GM12878 (cell line): ENCODE results near the gene TTC31. TPM values are rescaled to one million over a fixed set of nuclear protein-coding genes. Genes with fewer than 3 reads are reported as not detected.
A peak's percentile ranks its signal among the peaks of the same experiment; 100 is the strongest.

ENCODE experiments used
- ATAC-seq: fragments of 200-7000 bp; cut with Tn5 transposase; 3 replicates; pipeline ENCODE4 v1.9.1; 2020; ENCODE audit warnings: mild to moderate bottlenecking, moderate library complexity
- BruUV-seq: library from RNA; stranded (reverse); fragments of 400-500 nt; replicated peaks from 2 replicates; lab custom pipeline; 2021; lab: Mats Ljungman, UMichigan
- CTCF ChIA-PET: fragments of 300-600 bp; sonication (Branson Sonifier 250); formaldehyde crosslinking; extraction: SDS; loops from one replicate; lab custom pipeline; 2021; ENCODE audit warnings: inconsistent platforms; lab: Yijun Ruan, JAX
- POLR2A ChIA-PET: fragments of 350-600 bp; formaldehyde crosslinking; extraction: SDS; loops from one replicate; lab custom pipeline; 2021; ENCODE audit warnings: inconsistent platforms; lab: Charles Lee
- RAD21 ChIA-PET: fragments of 300-600 bp; sonication (Branson Sonifier 250); formaldehyde crosslinking; loops from one replicate; lab custom pipeline; 2023; ENCODE audit warnings: antibody characterized with exemption; ENCODE audit not compliant: unreplicated experiment; lab: Charles Lee
- SMC1A ChIA-PET: fragments of 300-600 bp; sonication (Branson Sonifier 250); formaldehyde crosslinking; loops from one replicate; lab custom pipeline; 2023; ENCODE audit not compliant: unreplicated experiment, uncharacterized antibody; lab: Charles Lee
- DNase-seq: peaks from one replicate; pipeline ENCODE4 v3.0.0-alpha.2; 2011; ENCODE audit warnings: low read depth, low spot score
- FAIRE-seq: peaks from 3 replicates; lab custom pipeline; 2011; peaks lifted over from hg19 to GRCh38; lab: Jason Lieb, UNC
- H2AFZ ChIP-seq: 2 replicates; pipeline ENCODE4 v1.6.0; 2011; ENCODE audit warnings: low read depth, low read length, control low read depth; ENCODE audit not compliant: control insufficient read depth
- H3K27ac ChIP-seq: 2 replicates; pipeline ENCODE4 v1.5.1; 2011; ENCODE audit warnings: control low read depth; ENCODE audit not compliant: control insufficient read depth, insufficient read depth
- H3K27me3 ChIP-seq, 2 experiments: replicated peaks in 1 of 2; 2 replicates each; pipeline versions ENCODE4 v1.6.0 to v1.6.1; 2011; ENCODE audit warnings: low read length in 1 of 2; ENCODE audit not compliant: control insufficient read depth in 2 of 2, insufficient read depth in 2 of 2
- H3K36me3 ChIP-seq, 2 experiments: 2 replicates each; pipeline ENCODE4 v1.5.1; 2011; ENCODE audit warnings: low read length in 1 of 2; ENCODE audit not compliant: control insufficient read depth in 2 of 2, insufficient read depth in 2 of 2
- H3K4me1 ChIP-seq: 2 replicates; pipeline ENCODE4 v1.6.1; 2011; ENCODE audit warnings: mild to moderate bottlenecking, low read length, moderate library complexity, mixed read lengths; ENCODE audit not compliant: control insufficient read depth, insufficient read depth
- H3K4me2 ChIP-seq: 2 replicates; pipeline ENCODE4 v1.6.0; 2011; ENCODE audit warnings: control low read depth; ENCODE audit not compliant: control insufficient read depth, insufficient read depth
- H3K4me3 ChIP-seq: fragments of 200-600 bp; sonication (generic); 2 replicates; pipeline ENCODE4 v1.5.1; 2016
- H3K79me2 ChIP-seq: 2 replicates; pipeline ENCODE4 v1.6.0; 2011; ENCODE audit warnings: low read length; ENCODE audit not compliant: control insufficient read depth, insufficient read depth
- H3K9ac ChIP-seq: 2 replicates; pipeline ENCODE4 v1.8.0; 2011; ENCODE audit warnings: low read length, control low read depth, mixed read lengths; ENCODE audit not compliant: control insufficient read depth, insufficient read depth
- H3K9me3 ChIP-seq: replicated peaks from 3 replicates; pipeline ENCODE4 v1.5.1; 2011; ENCODE audit warnings: mild to moderate bottlenecking, low read length; ENCODE audit not compliant: control insufficient read depth, insufficient read depth
- H4K20me1 ChIP-seq: 2 replicates; pipeline ENCODE4 v1.6.0; 2011; ENCODE audit not compliant: control insufficient read depth, insufficient read depth
- CHD4 ChIP-seq: fragments of 200-600 bp; sonication (generic); IDR thresholded peaks from 2 replicates; pipeline ENCODE4 v1.6.1; 2016; ENCODE audit warnings: mild to moderate bottlenecking
- CTCF ChIP-seq, 3 experiments: IDR thresholded peaks in 2 of 3; conservative IDR thresholded peaks in 1 of 3; 2 replicates each; pipeline ENCODE4 v1.5.1; 2011; ENCODE audit warnings: low read depth in 3 of 3, low read length in 3 of 3, mild to moderate bottlenecking in 3 of 3, control low read depth in 2 of 3, moderate library complexity in 2 of 3, inconsistent platforms in 1 of 3, mixed read lengths in 1 of 3; ENCODE audit not compliant: control insufficient read depth in 2 of 3, insufficient read depth in 1 of 3; ENCODE audit errors: extremely low read depth in 1 of 3
- JUNB ChIP-seq: IDR thresholded peaks from 2 replicates; pipeline ENCODE4 v1.6.1; 2016; ENCODE audit warnings: antibody characterized with exemption, mild to moderate bottlenecking
- TARDBP ChIP-seq: IDR thresholded peaks from 2 replicates; pipeline ENCODE4 v1.6.1; 2016; ENCODE audit warnings: borderline replicate concordance
- ZBTB11 ChIP-seq: fragments of 450-650 bp; formaldehyde crosslinking; IDR thresholded peaks from 2 replicates; pipeline ENCODE4 v1.5.0; 2022; ENCODE audit warnings: mild to moderate bottlenecking, missing genetic modification characterization
- WGBS: methylation state at CpG from one replicate; pipeline ENCODE4 v1.1.6; 2016; ENCODE audit warnings: low lambda C conversion rate; ENCODE audit not compliant: insufficient replicate concordance, insufficient coverage; ENCODE audit errors: missing lambda C conversion rate; 5-methylcytosine and 5-hydroxymethylcytosine counted together
- in situ Hi-C: fragments of 300-500 bp; cut with MboI; formaldehyde crosslinking; loops from 9 replicates; pipeline ENCODE4 v1.14.3; 2018; ENCODE audit warnings: mixed read lengths
- intact Hi-C: fragments of 100-400 bp; cut with micrococcal nuclease; formaldehyde crosslinking; loops from one replicate; pipeline ENCODE4 v1.14.2; 2022; ENCODE audit not compliant: unreplicated experiment
- polyA plus RNA-seq, 11 experiments: library from polyadenylated mRNA; depleted of rRNA in 4 of 11; unstranded in 6 of 11; stranded (reverse) in 5 of 11; fragments of >200 nt; fragmentation: Nextera tagmentation in 4 of 11; fragmentation: Illumina TruSeq in 1 of 11; extraction: Ambion mirVana in 4 of 11; extraction: Trizol in 1 of 11; gene quantifications; 1 replicate in 1 of 11; 2 replicates in 10 of 11; pipeline versions ENCODE4 v1.2.1 to v1.2.3, GENCODE V29; 2011 to 2016; ENCODE audit warnings: inconsistent platforms in 2 of 11, missing spikeins in 2 of 11, low read depth in 1 of 11
- total RNA-seq, 4 experiments: library from RNA; depleted of rRNA in 3 of 4; stranded (reverse); fragments of >200 nt in 3 of 4; fragmentation: Illumina TruSeq in 1 of 4; extraction: Trizol in 1 of 4; gene quantifications; 2 replicates each; pipeline versions ENCODE4 v1.2.1 to v1.2.3, GENCODE V29; 2013 to 2021
- TF ChIP-seq, protein P1 (sequence below): fragments of 450-650 bp; IDR thresholded peaks from 2 replicates; pipeline ENCODE4 v1.6.1; 2017; ENCODE audit warnings: low read depth, mild to moderate bottlenecking, moderate library complexity

TTC31 gene
- total and polyA plus RNA-seq, 10 of the 15 experiments (the other 5 are each of a cell fraction or from before 2014, with no cell fraction given), result 6.5 to 34.9 (median 25.9) TPM

- no peak overlapping the region for H3K9ac ChIP-seq
- CTCF ChIA-PET, result interaction anchor here (1.5 to 10.4 kb wide), 4 partner anchors 18 to 59 kb away, joined by 4 to 226 read pairs (median 116); partner anchors contain the start of gene PCGF1
Measured at GRCh38 chr2:74527741-74528140, 44.9 kb downstream of the TTC31 start.

More at GRCh38 chr2:74527741-74528140, 44.9 kb downstream of the TTC31 start:
- Histone ChIP-seq H3K4me2 (peak overlapping the region; percentile 88), H3K36me3 (peaks cover 13 to 29% of the 10 kb centered on the region in 2 experiments), H3K27ac (no peak overlapping the region), H3K79me2 (peaks cover 50% of the 10 kb centered on the region), H4K20me1 (no peaks in the 10 kb centered on the region), H3K4me1 (peaks cover 33% of the 10 kb centered on the region), H3K27me3 (no peaks in the 10 kb centered on the region), H3K9me3 (no peaks in the 10 kb centered on the region), H3K4me3 (peak overlapping the region; percentile 84; the same call in 1 of the 2 replicates), H2AFZ (no peak overlapping the region)
- FAIRE-seq (no peak), ATAC-seq (no peak), DNase-seq (no peak)
- RAD21 ChIA-PET, result interaction anchor here (7.5 kb wide), 1 partner anchor 59 kb away, joined by 158 read pairs; no protein-coding TSS in a partner anchor
- 95% methylated on average over 9 of the region's 9 CpGs for WGBS
- SMC1A ChIA-PET, result interaction anchor here (1.7 to 9.9 kb wide), 3 partner anchors 19 to 59 kb away, joined by 7 to 208 read pairs (median 52); partner anchors contain the start of gene PCGF1
- TF ChIP-seq CTCF (IDR thresholded peaks at IDR 0.05 in 2 of 3, conservative IDR thresholded peaks at IDR 0.05 in 1 of 3; ENCODE audit: control insufficient read depth in 2 of 3, extremely low read depth in 1 of 3, insufficient read depth in 1 of 3, low read depth in 3 of 3, low read length in 3 of 3), result no peak
- no peak for TF ChIP-seq ZBTB11 (CRISPR knock-in tag)
- TF ChIP-seq JUNB, result no peak
- TF ChIP-seq TARDBP, result no peak
- TF ChIP-seq, protein P1, sequence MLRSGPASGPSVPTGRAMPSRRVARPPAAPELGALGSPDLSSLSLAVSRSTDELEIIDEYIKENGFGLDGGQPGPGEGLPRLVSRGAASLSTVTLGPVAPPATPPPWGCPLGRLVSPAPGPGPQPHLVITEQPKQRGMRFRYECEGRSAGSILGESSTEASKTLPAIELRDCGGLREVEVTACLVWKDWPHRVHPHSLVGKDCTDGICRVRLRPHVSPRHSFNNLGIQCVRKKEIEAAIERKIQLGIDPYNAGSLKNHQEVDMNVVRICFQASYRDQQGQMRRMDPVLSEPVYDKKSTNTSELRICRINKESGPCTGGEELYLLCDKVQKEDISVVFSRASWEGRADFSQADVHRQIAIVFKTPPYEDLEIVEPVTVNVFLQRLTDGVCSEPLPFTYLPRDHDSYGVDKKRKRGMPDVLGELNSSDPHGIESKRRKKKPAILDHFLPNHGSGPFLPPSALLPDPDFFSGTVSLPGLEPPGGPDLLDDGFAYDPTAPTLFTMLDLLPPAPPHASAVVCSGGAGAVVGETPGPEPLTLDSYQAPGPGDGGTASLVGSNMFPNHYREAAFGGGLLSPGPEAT, result no peak
- TF ChIP-seq CHD4, result no peak
- intact Hi-C loops, result no loop called here
- POLR2A ChIA-PET, result interaction anchor here (0.7 to 2.6 kb wide), 3 partner anchors 24 to 59 kb away, joined by 3 to 10 read pairs (median 3); partner anchors contain the start of genes CCDC142 and TTC31
- TSS peak; percentile 78 for BruUV-seq
- in situ Hi-C loops, result no loop called here
